Activated CD8-positive, alpha-beta T cell treated with anti-CD3 and anti-CD28 coated beads for 36 hours (primary cell): ENCODE data around the gene ANTXR1. TPM values are rescaled to one million over a fixed set of nuclear protein-coding genes. Genes with fewer than 3 reads are reported as not detected.

Experiments used
- ATAC-seq: fragments of 200-7000 bp; cut with Tn5 transposase; one replicate; pipeline ENCODE4 v1.10.0; 2021; ENCODE audit warnings: mild to moderate bottlenecking, moderate library complexity
- CTCF ChIA-PET: fragments of 350-600 bp; sonication (Branson Sonifier 250); formaldehyde crosslinking; loops from one replicate; lab custom pipeline; 2021; ENCODE audit warnings: antibody characterized with exemption; lab: Charles Lee
- POLR2A ChIA-PET: fragments of 350-600 bp; sonication (Branson Sonifier 250); formaldehyde crosslinking; loops from one replicate; lab custom pipeline; 2021; ENCODE audit warnings: antibody characterized with exemption; lab: Charles Lee
- DNase-seq: peaks from one replicate; pipeline ENCODE4 v3.0.0-alpha.2; 2020
- H3K27ac Mint-ChIP-seq: one replicate; pipeline ENCODE4 v1.8.0; 2021; ENCODE audit warnings: mild to moderate bottlenecking, mixed read lengths
- H3K27me3 Mint-ChIP-seq: one replicate; pipeline ENCODE4 v1.8.0; 2021; ENCODE audit warnings: mixed read lengths
- H3K36me3 Mint-ChIP-seq: one replicate; pipeline ENCODE4 v1.8.0; 2021; ENCODE audit warnings: low read depth, mixed read lengths
- H3K4me1 Mint-ChIP-seq: one replicate; pipeline ENCODE4 v1.8.0; 2021; ENCODE audit warnings: low read depth, mixed read lengths
- H3K4me3 Mint-ChIP-seq: one replicate; pipeline ENCODE4 v1.8.0; 2021; ENCODE audit warnings: mild to moderate bottlenecking, moderate library complexity, mixed read lengths
- H3K9me3 Mint-ChIP-seq: one replicate; pipeline ENCODE4 v1.8.0; 2021; ENCODE audit warnings: mixed read lengths
- intact Hi-C: fragments of 100-400 bp; cut with micrococcal nuclease; formaldehyde crosslinking; loops from one replicate; pipeline ENCODE4 v1.10.0; 2022
- total RNA-seq, 2 experiments: library from RNA; stranded (reverse); gene quantifications; one replicate each; pipeline ENCODE4 v1.2.3, GENCODE V29; 2021
- TF ChIP-seq, protein P1 (sequence below): fragments of 200-600 bp; IDR thresholded peaks from one replicate; pipeline ENCODE4 v1.8.0; 2022; ENCODE audit warnings: antibody characterized with exemption, mild to moderate bottlenecking

Gene ANTXR1
- total RNA-seq, 2 experiments from 2014 or later, result 0.05 to 0.09 TPM

DNA sequence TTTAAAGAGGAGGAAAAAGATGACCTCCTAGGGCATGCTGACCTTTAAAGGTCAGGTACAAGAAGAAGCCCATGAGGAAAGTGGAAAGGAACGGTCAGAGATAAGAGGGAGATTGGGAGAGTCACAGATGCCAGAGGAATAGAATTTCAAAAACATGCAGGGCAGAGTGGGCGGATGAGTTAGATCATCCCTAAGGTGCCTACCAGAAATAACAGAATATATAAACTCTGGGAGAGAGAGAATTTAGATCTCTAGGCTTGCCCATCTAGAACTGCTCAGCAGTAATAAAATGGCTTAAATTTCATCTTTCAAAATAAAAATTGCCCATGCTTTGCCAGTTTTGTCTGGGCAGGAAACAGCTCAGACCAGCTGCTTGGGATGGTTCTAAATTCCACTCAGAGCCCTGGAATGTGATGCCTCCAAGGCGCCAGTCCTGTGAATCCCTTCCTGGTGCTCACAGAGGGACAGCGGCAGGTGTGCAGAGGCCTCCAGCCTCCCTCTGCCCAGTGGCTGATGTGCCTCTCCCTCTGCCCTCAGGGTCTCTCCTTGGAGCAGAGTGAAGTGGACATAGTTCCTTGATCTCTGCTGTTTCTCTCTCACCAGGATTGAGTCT is 130.9 kb downstream of the ANTXR1 start:
- no peak for DNase-seq
- POLR2A ChIA-PET, result no interaction called here
- Mint-ChIP-seq H3K27ac (no peak overlapping the region), H3K4me1 (no peaks in the 10 kb centered on the region), H3K27me3 (peaks cover 3% of the 10 kb centered on the region), H3K4me3 (no peak overlapping the region), H3K9me3 (no peaks in the 10 kb centered on the region), H3K36me3 (no peaks in the 10 kb centered on the region)
- CTCF ChIA-PET, result no interaction called here
- intact Hi-C loops, result no loop called here
- TF ChIP-seq, protein P1, sequence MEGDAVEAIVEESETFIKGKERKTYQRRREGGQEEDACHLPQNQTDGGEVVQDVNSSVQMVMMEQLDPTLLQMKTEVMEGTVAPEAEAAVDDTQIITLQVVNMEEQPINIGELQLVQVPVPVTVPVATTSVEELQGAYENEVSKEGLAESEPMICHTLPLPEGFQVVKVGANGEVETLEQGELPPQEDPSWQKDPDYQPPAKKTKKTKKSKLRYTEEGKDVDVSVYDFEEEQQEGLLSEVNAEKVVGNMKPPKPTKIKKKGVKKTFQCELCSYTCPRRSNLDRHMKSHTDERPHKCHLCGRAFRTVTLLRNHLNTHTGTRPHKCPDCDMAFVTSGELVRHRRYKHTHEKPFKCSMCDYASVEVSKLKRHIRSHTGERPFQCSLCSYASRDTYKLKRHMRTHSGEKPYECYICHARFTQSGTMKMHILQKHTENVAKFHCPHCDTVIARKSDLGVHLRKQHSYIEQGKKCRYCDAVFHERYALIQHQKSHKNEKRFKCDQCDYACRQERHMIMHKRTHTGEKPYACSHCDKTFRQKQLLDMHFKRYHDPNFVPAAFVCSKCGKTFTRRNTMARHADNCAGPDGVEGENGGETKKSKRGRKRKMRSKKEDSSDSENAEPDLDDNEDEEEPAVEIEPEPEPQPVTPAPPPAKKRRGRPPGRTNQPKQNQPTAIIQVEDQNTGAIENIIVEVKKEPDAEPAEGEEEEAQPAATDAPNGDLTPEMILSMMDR, result no peak
- ATAC-seq, result no peak

DNA sequence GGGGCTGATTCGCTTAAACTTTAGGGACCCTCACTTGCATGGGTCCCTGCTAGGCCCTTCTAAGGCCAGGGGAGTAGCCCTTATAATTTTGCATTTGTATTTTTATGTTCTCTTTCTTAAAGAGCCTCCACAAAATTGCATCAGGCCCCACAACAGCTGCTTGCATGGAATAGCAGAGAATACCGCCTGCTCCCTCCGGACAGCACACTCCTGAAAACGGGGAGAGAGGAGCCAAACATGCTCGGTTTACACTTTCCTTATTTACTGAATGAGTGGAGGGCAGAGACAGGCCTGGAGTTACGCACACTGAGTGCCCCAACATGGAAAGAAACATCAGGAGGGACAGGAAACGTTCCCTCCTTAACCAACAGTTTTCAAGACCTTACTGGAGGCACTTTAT is 132.2 kb downstream of the ANTXR1 start:
- intact Hi-C loops, result no loop called here
- no peak for ATAC-seq
- Mint-ChIP-seq H3K27ac (no peak overlapping the region), H3K4me3 (no peak overlapping the region), H3K36me3 (no peaks in the 10 kb centered on the region), H3K4me1 (no peaks in the 10 kb centered on the region), H3K9me3 (no peaks in the 10 kb centered on the region), H3K27me3 (peaks cover 3% of the 10 kb centered on the region)
- POLR2A ChIA-PET, result no interaction called here
- DNase-seq, result no peak
- TF ChIP-seq, protein P1, result no peak
- CTCF ChIA-PET, result no interaction called here

DNA sequence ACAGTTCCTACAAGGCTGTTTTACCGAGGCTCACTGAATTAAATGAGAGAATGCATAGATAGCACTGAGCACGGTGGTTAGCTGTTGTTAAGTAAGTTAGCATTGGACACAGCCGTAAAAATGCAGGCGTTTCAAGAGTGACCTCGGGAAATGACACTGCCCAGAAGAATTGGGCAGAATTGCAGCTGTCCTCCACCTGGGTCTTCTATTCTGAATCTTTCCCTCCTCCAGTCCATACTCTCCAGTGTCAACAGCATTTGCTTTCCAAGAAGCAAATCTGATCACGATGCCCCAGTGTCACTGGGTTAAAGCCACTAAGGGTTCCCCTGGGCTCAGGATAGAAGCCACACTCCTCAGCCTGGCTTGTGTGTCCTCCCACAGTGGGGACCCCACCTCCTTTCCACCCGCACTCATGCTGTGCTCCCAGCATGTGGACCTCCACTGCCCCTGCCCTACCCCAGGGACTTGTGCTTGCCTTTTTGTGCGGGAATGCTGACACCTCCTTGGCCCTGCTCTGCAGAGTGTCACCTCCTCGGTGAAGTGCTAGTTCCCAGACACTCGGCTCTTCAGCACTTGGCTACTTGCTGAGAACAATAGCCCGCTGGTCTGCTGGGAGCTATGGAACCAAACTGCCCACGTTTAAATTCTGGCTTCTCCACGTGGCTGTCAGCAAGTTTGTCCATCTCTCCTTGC is 135.0 kb downstream of the ANTXR1 start:
- H3K9me3 Mint-ChIP-seq, result no peaks in the 10 kb centered on the region
- CTCF ChIA-PET, result no interaction called here
- ATAC-seq, result no peak
- H3K27ac Mint-ChIP-seq, result no peak overlapping the region
- intact Hi-C loops, result no loop called here
- TF ChIP-seq, protein P1, result no peak
- no peaks in the 10 kb centered on the region for H3K4me1 Mint-ChIP-seq
- no peak for DNase-seq
- no peaks in the 10 kb centered on the region for H3K36me3 Mint-ChIP-seq
- no peaks in the 10 kb centered on the region for H3K27me3 Mint-ChIP-seq
- no peak overlapping the region for H3K4me3 Mint-ChIP-seq
- POLR2A ChIA-PET, result no interaction called here

DNA sequence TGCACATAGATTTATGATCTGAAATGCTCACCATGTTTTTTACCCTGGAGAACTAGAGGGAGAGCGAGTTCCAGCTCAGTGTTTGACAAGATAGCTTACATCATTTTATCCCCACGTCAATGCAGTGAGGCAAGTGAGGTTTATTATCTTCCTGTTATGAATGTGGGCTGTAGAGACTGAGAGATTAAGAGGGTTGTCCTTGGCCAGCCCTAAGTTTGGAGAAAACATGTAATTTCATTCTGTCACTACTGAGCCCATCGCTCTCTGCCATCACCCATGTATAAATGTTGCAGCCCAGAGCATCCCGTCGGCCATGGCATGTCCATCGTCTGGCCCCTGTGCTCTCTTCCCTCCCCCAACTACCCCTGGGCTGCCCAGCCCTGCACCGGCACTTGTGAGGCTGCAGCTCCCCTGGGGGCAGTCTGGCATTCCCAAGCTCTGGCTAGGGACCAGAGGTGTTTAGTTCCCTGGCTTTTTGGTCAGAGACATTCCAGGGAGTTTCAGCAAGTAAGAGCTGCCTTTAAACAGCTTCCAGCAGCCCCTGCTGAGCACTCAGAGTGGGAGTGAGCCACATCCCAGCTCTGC is 136.7 kb downstream of the ANTXR1 start:
- ChIA-PET CTCF (interaction anchor here (1.0 kb wide), 1 partner anchor 206 kb away, joined by 3 read pairs; no protein-coding TSS in a partner anchor), POLR2A (no interaction called here)
- intact Hi-C loops, result no loop called here
- TF ChIP-seq, protein P1, result no peak
- DNase-seq, result no peak
- no peak for ATAC-seq
- H3K27me3 Mint-ChIP-seq, result peaks cover 3% of the 10 kb centered on the region
- no peaks in the 10 kb centered on the region for H3K4me1 Mint-ChIP-seq
- no peak overlapping the region for H3K4me3 Mint-ChIP-seq
- H3K36me3 Mint-ChIP-seq, result no peaks in the 10 kb centered on the region
- H3K9me3 Mint-ChIP-seq, result no peaks in the 10 kb centered on the region
- H3K27ac Mint-ChIP-seq, result no peak overlapping the region

DNA sequence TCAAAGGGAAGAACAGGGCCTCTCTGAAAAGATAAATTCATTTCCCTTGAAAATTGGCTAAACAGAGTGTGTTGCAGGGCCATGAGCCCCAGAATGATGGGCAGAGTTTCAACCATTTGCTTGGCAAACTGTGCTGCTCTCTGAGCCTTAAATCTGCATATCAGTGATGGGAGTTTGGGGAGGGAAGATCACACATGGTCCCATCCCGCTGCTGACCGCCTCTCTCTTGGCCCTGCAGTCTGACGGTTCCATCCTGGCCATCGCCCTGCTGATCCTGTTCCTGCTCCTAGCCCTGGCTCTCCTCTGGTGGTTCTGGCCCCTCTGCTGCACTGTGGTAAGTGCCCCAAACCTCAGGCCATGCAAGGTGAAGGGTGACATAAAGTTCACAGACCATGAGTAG is 139.0 kb downstream of the ANTXR1 start:
- Mint-ChIP-seq H3K9me3 (no peaks in the 10 kb centered on the region), H3K27ac (no peak overlapping the region), H3K27me3 (peaks cover 3% of the 10 kb centered on the region), H3K4me3 (no peak overlapping the region), H3K36me3 (no peaks in the 10 kb centered on the region), H3K4me1 (no peaks in the 10 kb centered on the region)
- ChIA-PET POLR2A (no interaction called here), CTCF (no interaction called here)
- no peak for DNase-seq
- intact Hi-C loops, result no loop called here
- TF ChIP-seq, protein P1, result no peak
- no peak for ATAC-seq
